ENCODE results near the gene MYO5C. TPM values are rescaled to one million over a fixed set of nuclear protein-coding genes. Genes with fewer than 3 reads are reported as not detected.

The MYO5C gene
- total RNA-seq, 1 donor from 2014 or later, result 80.0 TPM

DNA sequence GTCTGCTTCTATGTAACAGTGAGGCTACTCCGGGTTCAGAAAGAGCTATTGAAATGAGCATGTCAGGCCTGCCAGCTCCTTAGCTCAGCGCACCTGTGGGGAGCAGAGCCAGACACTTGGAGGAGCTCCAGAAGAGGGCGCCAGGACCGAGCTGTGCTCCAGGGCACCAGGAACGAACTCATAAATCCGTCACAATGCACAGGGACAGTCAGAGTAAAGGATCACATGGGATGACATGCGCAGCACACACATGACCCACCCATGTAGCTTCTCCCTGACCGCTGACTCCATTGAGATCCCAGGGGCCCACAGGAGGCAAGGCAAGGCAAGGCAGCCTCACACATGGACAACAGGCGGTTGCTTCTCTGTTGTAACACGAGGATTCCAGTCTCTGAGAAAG, 78.4 kb downstream of the MYO5C start:
- TF ChIP-seq, protein P1, sequence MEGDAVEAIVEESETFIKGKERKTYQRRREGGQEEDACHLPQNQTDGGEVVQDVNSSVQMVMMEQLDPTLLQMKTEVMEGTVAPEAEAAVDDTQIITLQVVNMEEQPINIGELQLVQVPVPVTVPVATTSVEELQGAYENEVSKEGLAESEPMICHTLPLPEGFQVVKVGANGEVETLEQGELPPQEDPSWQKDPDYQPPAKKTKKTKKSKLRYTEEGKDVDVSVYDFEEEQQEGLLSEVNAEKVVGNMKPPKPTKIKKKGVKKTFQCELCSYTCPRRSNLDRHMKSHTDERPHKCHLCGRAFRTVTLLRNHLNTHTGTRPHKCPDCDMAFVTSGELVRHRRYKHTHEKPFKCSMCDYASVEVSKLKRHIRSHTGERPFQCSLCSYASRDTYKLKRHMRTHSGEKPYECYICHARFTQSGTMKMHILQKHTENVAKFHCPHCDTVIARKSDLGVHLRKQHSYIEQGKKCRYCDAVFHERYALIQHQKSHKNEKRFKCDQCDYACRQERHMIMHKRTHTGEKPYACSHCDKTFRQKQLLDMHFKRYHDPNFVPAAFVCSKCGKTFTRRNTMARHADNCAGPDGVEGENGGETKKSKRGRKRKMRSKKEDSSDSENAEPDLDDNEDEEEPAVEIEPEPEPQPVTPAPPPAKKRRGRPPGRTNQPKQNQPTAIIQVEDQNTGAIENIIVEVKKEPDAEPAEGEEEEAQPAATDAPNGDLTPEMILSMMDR (IDR thresholded peaks at IDR 0.05), result no peak
- peak; percentile 67 for ATAC-seq
- intact Hi-C loops (cut with DNase I), result no loop called here
- Histone ChIP-seq H3K27ac (no peak overlapping the region), H3K9me3 (no peaks in the 10 kb centered on the region), H3K36me3 (peaks cover 35% of the 10 kb centered on the region), H3K4me1 (no peaks in the 10 kb centered on the region), H3K27me3 (no peaks in the 10 kb centered on the region), H3K4me3 (no peak overlapping the region)
- peak; percentile 64 for DNase-seq

DNA sequence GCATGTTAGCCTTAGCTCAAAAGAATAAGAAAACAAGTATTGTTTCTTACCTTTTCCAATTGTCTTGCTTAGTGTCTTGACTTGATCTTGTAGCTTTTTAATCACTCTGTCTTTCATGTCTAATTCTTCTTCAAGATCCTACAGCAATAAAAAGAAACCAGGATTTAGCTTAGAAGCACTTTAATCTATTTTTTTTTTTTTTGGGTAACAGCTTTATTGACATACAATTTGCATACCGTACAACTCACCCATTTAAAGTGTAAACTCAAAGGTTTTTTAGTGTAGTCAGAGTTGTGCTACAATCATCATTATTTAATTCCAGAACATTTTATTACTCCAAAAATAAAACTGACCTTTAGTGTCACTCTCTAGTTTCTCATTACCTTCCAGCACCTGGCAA, 81.1 kb downstream of the MYO5C start:
- Histone ChIP-seq H3K9me3 (no peaks in the 10 kb centered on the region), H3K36me3 (peaks cover 42% of the 10 kb centered on the region), H3K4me3 (no peak overlapping the region), H3K27ac (no peak overlapping the region), H3K4me1 (no peaks in the 10 kb centered on the region), H3K27me3 (no peaks in the 10 kb centered on the region)
- DNase-seq (no peak), ATAC-seq (no peak)
- intact Hi-C loops (cut with DNase I), result no loop called here
- TF ChIP-seq, protein P1 (IDR thresholded peaks at IDR 0.05), result no peak

DNA sequence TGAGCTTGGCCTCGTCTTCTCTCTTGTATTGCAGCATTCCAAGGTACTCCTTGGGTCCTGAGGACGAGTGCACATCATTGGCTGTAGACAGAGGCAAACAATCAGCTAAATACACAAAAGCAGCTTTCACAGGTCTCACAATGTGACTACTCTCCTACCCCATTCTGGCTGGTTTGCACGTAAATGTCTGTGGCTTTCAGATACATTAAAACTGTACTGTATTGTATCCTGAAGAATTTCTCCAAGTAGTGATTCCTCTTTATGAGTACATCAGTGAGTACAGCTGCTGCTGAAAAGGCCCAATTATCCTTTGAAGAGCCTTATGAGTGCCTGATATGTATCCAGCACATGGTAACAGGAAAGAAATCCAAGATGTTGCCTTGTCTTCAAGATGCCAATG, 82.4 kb downstream of the MYO5C start:
- H3K9me3 ChIP-seq, result no peaks in the 10 kb centered on the region
- peaks cover 39% of the 10 kb centered on the region for H3K36me3 ChIP-seq
- TF ChIP-seq, protein P1 (IDR thresholded peaks at IDR 0.05), result no peak
- H3K27me3 ChIP-seq, result no peaks in the 10 kb centered on the region
- no peak overlapping the region for H3K27ac ChIP-seq
- no peak overlapping the region for H3K4me3 ChIP-seq
- no peaks in the 10 kb centered on the region for H3K4me1 ChIP-seq
- ATAC-seq (no peak), DNase-seq (no peak)
- intact Hi-C loops (cut with DNase I), result no loop called here

DNA sequence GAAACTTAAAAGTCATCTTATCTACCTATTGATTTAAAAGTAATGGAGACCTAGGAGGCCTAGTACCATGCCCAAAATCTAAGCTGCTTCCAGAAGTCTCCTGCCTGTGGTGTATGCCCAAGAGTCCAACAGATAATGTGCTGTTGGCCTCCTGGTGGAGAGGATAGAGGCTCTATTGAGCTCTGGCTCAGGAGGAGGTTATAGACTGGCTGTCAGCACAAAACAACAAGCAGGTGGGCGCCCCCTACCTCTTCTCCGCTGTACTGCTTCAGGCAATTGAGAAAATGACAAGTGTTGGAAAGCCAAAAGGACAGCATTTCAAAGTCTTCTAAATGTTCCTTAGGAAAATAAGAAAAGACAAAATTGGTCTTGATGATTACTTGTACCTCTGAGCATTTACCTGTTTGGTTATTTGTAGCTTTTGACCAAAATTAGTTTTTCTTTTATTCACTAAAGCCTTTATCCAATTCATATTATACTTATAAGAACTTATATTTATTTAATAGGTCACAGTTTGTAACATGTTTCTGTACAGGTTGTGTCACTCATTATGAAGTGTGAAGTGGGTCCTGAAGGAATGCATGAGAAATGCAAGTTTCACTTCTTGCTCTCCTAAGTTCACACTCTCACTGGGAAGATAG, 87.2 kb downstream of the MYO5C start:
- peaks cover 40% of the 10 kb centered on the region for H3K36me3 ChIP-seq
- H3K27ac ChIP-seq, result no peak overlapping the region
- no peaks in the 10 kb centered on the region for H3K9me3 ChIP-seq
- H3K4me3 ChIP-seq, result no peak overlapping the region
- TF ChIP-seq, protein P1 (IDR thresholded peaks at IDR 0.05), result peak; percentile 66
- no peaks in the 10 kb centered on the region for H3K27me3 ChIP-seq
- intact Hi-C loops (cut with DNase I), result no loop called here
- ATAC-seq (peak; percentile 86), DNase-seq (no peak)
- no peaks in the 10 kb centered on the region for H3K4me1 ChIP-seq

DNA sequence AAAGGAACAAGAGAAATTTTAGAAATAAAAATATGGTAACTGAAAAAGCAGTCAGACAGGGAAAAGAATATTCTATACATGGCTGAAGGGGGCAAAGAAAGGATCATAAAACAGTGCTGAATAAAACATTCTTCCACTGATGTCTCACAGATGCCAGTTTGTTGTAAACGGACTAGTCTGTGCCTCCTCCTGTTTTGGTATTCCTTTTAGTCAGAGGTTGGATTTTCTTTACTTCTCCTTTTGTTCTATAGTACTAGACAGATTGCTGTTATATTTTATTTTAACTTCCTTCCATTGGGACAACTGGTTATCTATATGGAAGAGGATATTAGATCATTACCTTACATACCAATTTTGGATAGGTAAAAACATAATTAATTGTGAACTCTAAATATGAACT, 88.4 kb downstream of the MYO5C start:
- Histone ChIP-seq H3K27ac (no peak overlapping the region), H3K4me1 (no peaks in the 10 kb centered on the region), H3K36me3 (peaks cover 29% of the 10 kb centered on the region), H3K27me3 (no peaks in the 10 kb centered on the region), H3K9me3 (no peaks in the 10 kb centered on the region), H3K4me3 (no peak overlapping the region)
- DNase-seq, result no peak
- intact Hi-C loops (cut with DNase I), result no loop called here
- no peak for ATAC-seq
- TF ChIP-seq, protein P1 (IDR thresholded peaks at IDR 0.05), result no peak

DNA sequence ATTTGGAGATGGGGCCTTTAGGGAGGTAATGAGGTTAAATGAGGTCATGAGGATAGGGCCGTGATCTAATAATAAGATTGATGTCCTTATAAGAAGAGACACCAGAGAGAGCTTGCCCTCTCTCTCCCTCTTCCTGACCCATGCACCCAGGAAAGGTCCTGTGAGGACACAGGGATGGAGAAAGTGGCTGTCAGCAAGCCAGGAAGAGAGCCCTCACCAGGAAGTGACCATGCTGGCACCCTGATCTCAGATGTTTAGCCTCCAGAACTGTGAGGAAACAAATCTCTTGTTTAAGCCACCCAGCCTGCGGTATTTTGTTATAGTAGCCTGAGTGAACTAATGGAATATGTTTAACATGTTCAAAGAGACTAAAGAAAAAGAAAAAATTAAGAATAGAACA, 89.2 kb downstream of the MYO5C start:
- H3K36me3 ChIP-seq, result peaks cover 24% of the 10 kb centered on the region
- TF ChIP-seq, protein P1 (IDR thresholded peaks at IDR 0.05), result no peak
- no peaks in the 10 kb centered on the region for H3K27me3 ChIP-seq
- no peaks in the 10 kb centered on the region for H3K9me3 ChIP-seq
- H3K27ac ChIP-seq, result no peak overlapping the region
- H3K4me1 ChIP-seq, result no peaks in the 10 kb centered on the region
- DNase-seq, result no peak
- ATAC-seq, result no peak
- no peak overlapping the region for H3K4me3 ChIP-seq
- intact Hi-C loops (cut with DNase I), result no loop called here

Data from upper lobe of right lung (tissue), 1 donor.